Measurements from ENCODE around the gene CDCA7L.
"Not testable (repeated sequence)": the region's sequence is repeated elsewhere in the genome, so short reads cannot be mapped to it uniquely, and the experiment has no call there.

The CDCA7L gene

DNA sequence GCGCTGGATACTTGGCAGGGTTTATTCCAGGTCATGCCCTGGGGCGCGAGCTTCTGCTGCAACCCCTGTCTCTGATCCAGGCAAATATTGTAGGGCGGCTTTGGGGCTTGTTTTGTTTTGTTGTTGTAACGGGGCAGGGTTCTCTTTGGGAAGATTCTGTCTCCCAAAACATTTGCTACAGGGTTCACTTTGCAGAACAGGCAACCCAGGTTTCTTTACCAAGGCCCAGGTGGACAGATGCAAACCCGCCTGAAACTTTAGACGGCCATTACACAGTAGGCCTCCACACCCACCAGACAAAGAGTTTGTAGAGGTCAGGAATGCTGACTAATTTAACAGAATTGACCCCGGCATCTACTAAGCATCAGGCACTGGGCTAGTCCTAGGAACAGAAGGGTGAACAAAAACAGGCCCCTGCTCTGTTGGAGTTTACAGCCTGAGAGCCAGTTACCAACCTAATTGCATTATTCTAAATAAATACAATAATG, 567 bp upstream of the CDCA7L start:
- no peak for DNase-seq (ENCODE audit: low read depth)
- peak overlapping the region; percentile 83 for H3K4me3 ChIP-seq (ENCODE audit: low read depth, low read length)

DNA sequence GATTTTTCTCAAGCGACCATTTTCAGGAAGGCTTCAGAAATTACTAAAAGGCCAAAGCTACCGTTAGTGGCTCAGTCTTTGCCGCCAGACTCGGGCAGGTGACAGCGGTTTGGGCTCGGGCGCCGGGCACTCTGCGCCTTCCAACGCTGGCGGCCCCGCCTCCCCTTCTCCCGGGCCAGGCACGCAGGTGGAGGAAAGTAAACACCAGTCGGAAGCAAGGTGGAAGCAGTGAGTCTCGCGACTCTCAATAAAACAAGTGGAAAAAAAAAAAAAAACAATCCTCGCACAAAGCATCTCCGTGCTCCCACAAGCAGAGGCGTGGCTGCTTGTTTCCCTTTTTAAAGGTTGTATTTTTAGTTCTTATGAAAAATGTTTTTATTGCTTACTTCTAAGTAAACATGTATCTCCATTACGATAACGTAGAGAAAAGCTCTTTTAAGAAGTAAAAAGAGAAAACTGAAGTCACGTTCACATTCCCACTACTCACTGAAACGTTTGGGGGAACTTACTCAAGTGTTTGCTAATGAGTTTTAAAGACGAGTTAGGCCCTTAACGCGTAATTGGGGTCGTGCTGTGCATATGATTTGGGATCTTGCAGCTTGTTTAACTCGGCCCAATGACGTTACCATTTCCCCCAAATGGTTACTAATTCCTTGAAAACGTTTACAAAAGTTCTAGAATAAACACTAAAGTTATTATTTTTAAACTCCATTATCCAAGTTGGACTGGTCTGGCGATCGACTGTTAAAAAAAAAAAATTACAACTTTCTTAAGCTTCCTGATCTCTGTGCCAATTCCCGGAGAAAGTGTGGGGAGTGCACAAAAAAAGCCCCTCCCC, 864 bp downstream of the CDCA7L start:
- peak overlapping the region; percentile 83 for H3K4me3 ChIP-seq (ENCODE audit: low read depth, low read length)
- no peak for DNase-seq (ENCODE audit: low read depth)

DNA sequence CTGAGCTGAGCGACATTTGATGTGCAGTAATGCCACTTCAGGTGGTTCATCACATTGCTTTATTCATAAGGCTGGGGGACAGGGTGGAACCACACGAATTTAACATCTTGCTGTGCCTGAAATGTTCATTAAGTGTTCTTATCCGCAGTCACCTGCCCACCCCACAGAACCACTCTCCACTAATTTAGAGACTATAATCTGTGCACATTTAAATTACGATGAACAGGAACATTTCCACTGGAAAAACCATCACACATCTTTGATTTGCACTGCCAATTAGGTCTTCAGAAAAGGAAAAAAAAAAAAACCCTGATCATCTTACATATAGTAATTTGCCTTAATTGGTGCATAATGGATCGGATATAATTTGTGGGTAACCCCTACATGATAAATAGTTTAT, 2.3 kb downstream of the CDCA7L start:
- no peak for DNase-seq (ENCODE audit: low read depth)
- H3K4me3 ChIP-seq (ENCODE audit: low read depth, low read length) = no peak overlapping the region

GRCh38 chr7:21942955-21943354, 2.7 kb downstream of the CDCA7L start:
- no peak overlapping the region for H3K4me3 ChIP-seq (ENCODE audit: low read depth, low read length)

GRCh38 chr7:21941611-21942141, 4.0 kb downstream of the CDCA7L start:
- H3K4me3 ChIP-seq (ENCODE audit: low read depth, low read length) = no peak overlapping the region
- DNase-seq (ENCODE audit: low read depth) = no peak

More at GRCh38 chr7:21942955-21943354, 2.7 kb downstream of the CDCA7L start:
- no peak for DNase-seq (ENCODE audit: low read depth)

DNA sequence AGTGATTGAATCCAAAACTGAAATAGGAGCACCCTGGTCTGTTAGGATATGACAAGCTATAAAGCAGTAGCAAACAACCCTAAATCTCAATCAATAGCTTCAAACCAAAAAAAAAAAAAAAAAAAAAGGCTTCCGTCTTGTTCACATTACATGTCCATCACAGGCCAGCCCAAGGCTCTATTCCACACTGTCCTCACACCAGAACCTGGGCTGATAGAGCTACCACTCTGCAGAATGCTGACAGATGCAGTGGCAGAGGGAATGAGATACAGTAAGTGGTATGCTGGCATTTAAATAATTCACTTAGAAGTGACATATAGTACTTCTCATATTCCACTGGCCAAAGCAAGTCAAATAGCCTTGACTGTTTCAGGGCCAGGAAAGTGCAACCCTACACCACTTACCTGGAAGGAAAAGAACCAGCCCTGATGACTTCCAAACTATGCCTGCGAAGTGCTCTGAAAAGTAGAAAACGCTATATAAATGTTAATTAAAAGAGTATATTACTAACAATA, 5.8 kb downstream of the CDCA7L start:
- no peak overlapping the region for H3K4me3 ChIP-seq (ENCODE audit: low read depth, low read length)
- DNase-seq (ENCODE audit: low read depth) = no peak

GRCh38 chr7:21939136-21939857, 6.4 kb downstream of the CDCA7L start:
- H3K4me3 ChIP-seq (ENCODE audit: low read depth, low read length) = no peak overlapping the region
- no peak for DNase-seq (ENCODE audit: low read depth)

DNA sequence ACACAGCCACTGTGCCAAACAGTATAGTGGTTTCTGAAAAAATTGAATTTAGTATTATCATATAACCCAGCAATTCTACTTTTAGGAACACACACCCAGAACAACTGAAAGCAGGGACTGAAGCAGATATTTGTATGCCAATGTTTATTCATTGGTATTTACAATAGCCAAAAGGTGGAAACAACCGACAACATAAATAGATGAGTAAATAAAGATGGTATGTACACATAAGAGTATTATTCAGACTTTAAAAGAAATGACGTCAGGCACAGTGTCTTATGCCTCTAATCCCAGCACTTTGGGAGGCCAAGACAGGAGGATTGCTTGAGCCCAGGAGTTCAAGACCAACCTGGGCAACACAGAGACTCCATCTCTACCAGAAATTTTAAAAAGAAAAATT, 7.2 kb downstream of the CDCA7L start:
- no peak overlapping the region for H3K4me3 ChIP-seq (ENCODE audit: low read depth, low read length)
- no peak for DNase-seq (ENCODE audit: low read depth)

- H3K4me3 ChIP-seq (ENCODE audit: low read depth, low read length) = no peak overlapping the region
- DNase-seq (ENCODE audit: low read depth) = no peak
Measured at GRCh38 chr7:21934808-21935207, 10.9 kb downstream of the CDCA7L start.

DNA sequence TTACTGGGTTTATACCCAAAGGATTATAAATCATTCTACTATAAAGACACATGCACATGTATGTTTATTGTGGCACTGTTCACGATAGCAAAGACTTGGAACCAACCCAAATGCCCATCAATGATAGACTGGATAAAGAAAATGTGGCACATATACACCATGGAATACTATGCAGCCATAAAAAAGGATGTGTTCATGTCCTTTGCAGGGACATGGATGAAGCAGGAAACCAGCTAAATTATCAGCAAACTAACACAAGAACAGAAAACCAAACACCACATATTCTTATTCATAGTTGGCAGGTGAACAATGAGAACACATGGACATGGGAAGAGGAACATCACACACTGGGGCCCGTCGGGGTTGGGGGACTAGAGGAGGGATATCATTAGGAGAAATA, 12.4 kb downstream of the CDCA7L start:
- not testable (repeated sequence) for DNase-seq (ENCODE audit: low read depth); H3K4me3 ChIP-seq (ENCODE audit: low read depth, low read length)

- no peak for DNase-seq (ENCODE audit: low read depth)
- H3K4me3 ChIP-seq (ENCODE audit: low read depth, low read length) = no peak overlapping the region
Measured at GRCh38 chr7:21927693-21928092, 18.0 kb downstream of the CDCA7L start.

GRCh38 chr7:21926448-21926847, 19.3 kb downstream of the CDCA7L start:
- H3K4me3 ChIP-seq (ENCODE audit: low read depth, low read length) = no peak overlapping the region
- no peak for DNase-seq (ENCODE audit: low read depth)

GRCh38 chr7:21923658-21924057, 22.0 kb downstream of the CDCA7L start:
- no peak for DNase-seq (ENCODE audit: low read depth)
- H3K4me3 ChIP-seq (ENCODE audit: low read depth, low read length) = no peak overlapping the region

GRCh38 chr7:21922605-21923004, 23.1 kb downstream of the CDCA7L start:
- no peak for DNase-seq (ENCODE audit: low read depth)

GRCh38 chr7:21920936-21921335, 24.8 kb downstream of the CDCA7L start:
- no peak overlapping the region for H3K4me3 ChIP-seq (ENCODE audit: low read depth, low read length)
- no peak for DNase-seq (ENCODE audit: low read depth)

More at GRCh38 chr7:21922605-21923004, 23.1 kb downstream of the CDCA7L start:
- H3K4me3 ChIP-seq (ENCODE audit: low read depth, low read length) = no peak overlapping the region

DNA sequence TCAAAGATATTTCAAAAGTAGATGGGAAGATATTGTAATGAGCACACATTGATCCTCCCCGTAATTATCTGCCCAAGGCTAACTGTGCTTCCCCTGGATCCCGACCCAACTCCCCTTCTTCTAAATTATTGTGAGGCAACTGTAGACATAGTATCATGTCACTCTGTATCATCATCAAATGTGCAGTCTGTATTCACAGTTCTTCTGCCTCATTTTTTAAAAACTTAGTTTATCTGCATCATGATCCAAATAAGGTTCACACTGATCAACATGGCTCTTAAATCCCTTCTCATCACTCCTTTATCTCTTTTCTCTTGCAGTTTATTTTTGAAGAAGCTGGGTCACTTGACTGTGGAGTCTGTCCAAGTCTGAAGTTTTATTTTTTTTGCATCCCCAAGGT, 27.5 kb downstream of the CDCA7L start:
- DNase-seq (ENCODE audit: low read depth) = no peak
- no peak overlapping the region for H3K4me3 ChIP-seq (ENCODE audit: low read depth, low read length)

GRCh38 chr7:21916629-21917028, 29.1 kb downstream of the CDCA7L start:
- H3K4me3 ChIP-seq (ENCODE audit: low read depth, low read length) = no peak overlapping the region
- DNase-seq (ENCODE audit: low read depth) = no peak

GRCh38 chr7:21916176-21916575, 29.5 kb downstream of the CDCA7L start:
- H3K4me3 ChIP-seq (ENCODE audit: low read depth, low read length) = no peak overlapping the region
- DNase-seq (ENCODE audit: low read depth) = no peak

GRCh38 chr7:21915140-21915539, 30.6 kb downstream of the CDCA7L start:
- H3K4me3 ChIP-seq (ENCODE audit: low read depth, low read length) = no peak overlapping the region
- DNase-seq (ENCODE audit: low read depth) = no peak

- no peak for DNase-seq (ENCODE audit: low read depth)
- H3K4me3 ChIP-seq (ENCODE audit: low read depth, low read length) = no peak overlapping the region
Measured at GRCh38 chr7:21914671-21915070, 31.0 kb downstream of the CDCA7L start.

Data from skeletal muscle cell (primary cell).